ENCODE data around the gene ARRB1. TPM values are rescaled to one million over a fixed set of nuclear protein-coding genes. Genes with fewer than 3 reads are reported as not detected.

The ARRB1 gene
- total RNA-seq, 1 donor from 2014 or later, result 32.8 TPM

DNA sequence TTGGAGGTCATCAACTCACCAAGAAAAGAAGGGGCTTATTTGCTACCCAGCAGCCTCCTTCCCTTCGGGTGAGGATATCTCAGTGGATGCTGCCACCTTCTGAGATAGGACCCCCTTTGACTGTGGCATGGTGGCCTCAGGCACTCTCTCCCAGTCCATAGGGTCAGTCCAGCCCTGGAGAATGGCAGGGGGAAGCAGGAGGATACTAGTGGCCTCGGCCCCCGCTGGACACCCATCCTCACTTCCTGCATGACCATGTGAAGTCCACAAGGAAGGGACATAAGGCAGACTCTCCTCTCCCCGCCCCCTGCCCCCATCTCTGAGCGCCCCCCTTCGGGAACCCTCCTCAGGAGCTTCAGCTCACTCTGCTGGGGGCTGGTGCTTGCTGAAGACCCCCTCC, 86.5 kb downstream of the ARRB1 start:
- Mint-ChIP-seq H3K36me3 (no peaks in the 10 kb centered on the region), H3K4me1 (ENCODE audit: unreplicated experiment) (no peaks in the 10 kb centered on the region), H3K9me3 (no peaks in the 10 kb centered on the region), H3K27ac (no peak overlapping the region), H3K4me3 (no peak overlapping the region), H3K27me3 (no peaks in the 10 kb centered on the region)
- TF ChIP-seq, protein P1, sequence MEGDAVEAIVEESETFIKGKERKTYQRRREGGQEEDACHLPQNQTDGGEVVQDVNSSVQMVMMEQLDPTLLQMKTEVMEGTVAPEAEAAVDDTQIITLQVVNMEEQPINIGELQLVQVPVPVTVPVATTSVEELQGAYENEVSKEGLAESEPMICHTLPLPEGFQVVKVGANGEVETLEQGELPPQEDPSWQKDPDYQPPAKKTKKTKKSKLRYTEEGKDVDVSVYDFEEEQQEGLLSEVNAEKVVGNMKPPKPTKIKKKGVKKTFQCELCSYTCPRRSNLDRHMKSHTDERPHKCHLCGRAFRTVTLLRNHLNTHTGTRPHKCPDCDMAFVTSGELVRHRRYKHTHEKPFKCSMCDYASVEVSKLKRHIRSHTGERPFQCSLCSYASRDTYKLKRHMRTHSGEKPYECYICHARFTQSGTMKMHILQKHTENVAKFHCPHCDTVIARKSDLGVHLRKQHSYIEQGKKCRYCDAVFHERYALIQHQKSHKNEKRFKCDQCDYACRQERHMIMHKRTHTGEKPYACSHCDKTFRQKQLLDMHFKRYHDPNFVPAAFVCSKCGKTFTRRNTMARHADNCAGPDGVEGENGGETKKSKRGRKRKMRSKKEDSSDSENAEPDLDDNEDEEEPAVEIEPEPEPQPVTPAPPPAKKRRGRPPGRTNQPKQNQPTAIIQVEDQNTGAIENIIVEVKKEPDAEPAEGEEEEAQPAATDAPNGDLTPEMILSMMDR (conservative IDR thresholded peaks at IDR 0.05), result no peak
- no peak for DNase-seq (ENCODE audit: extremely low spot score, unreplicated experiment)

DNA sequence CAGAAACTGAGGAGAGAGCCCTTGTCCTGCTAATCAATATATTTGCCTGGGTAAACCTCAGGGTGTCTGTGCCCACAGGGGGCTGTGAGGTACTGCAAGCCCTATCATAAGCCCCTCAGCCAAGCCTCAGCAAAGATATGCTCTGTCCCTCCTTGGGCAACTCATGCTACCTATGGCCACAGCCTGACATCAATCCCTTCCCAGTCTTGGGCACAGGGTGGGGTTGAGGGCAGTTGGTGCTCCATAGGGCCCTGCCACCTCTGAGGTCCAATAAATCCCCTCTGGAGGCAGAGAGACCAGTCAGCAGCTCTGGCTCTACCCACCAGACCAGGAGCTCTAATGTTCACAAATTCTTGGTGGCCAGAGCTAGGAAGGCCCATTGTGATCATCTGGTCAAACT, 87.1 kb downstream of the ARRB1 start:
- Mint-ChIP-seq H3K27me3 (peaks cover 3% of the 10 kb centered on the region), H3K9me3 (no peaks in the 10 kb centered on the region), H3K4me3 (no peak overlapping the region), H3K4me1 (ENCODE audit: unreplicated experiment) (no peaks in the 10 kb centered on the region), H3K36me3 (no peaks in the 10 kb centered on the region), H3K27ac (no peak overlapping the region)
- DNase-seq (ENCODE audit: extremely low spot score, unreplicated experiment), result no peak
- TF ChIP-seq, protein P1 (conservative IDR thresholded peaks at IDR 0.05), result no peak

GRCh38 chr11:75263944-75264349, 87.5 kb downstream of the ARRB1 start:
- no peak for DNase-seq (ENCODE audit: extremely low spot score, unreplicated experiment)
- H3K9me3 Mint-ChIP-seq, result no peaks in the 10 kb centered on the region
- H3K4me1 Mint-ChIP-seq (ENCODE audit: unreplicated experiment), result no peaks in the 10 kb centered on the region
- H3K36me3 Mint-ChIP-seq, result no peaks in the 10 kb centered on the region
- TF ChIP-seq, protein P1 (conservative IDR thresholded peaks at IDR 0.05), result no peak
- no peak overlapping the region for H3K4me3 Mint-ChIP-seq
- H3K27me3 Mint-ChIP-seq, result peaks cover 3% of the 10 kb centered on the region
- H3K27ac Mint-ChIP-seq, result no peak overlapping the region

DNA sequence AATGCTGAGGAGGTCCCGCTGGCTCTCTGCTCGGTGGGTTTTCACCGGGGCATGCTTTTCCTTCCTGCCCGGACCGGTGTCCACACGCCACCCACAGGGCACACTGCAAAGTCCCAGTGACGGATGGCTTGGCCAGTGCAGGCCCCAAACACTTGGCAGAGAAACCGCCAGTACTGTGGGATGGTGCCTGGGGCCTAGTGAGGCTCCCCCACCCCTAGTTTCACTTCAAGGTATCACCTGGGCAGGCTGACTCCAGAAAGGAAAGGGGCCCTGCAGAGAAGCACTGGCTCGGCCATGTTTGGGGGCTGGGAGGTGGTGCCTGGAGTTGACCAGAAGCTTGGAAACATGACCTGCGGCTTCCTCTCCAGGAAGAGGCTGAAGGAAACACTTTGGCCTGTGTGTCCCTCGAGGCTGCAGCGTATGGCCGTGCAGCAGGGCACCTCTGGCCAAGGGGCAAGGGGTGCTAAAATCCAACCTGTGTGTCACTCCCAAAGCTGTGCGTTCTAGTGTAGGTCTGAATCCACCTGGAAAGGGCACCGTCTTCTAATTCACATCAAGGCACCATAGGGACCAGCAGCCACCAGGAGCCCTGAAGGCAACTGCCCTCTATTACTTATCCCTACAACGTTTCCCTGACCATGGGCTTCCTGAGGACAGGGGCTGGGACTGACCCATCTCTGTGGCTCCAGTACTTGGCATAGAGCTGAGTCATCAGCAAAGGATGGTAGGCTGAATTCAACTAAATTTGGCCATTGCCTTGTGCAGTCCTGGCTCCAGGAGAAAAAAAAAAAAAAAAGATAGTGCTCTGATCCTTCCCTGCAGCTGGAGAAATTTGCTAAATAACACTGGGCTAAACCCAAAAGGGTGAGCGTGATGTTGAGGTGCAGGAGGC, 88.3 kb downstream of the ARRB1 start:
- Mint-ChIP-seq H3K27ac (no peak overlapping the region), H3K27me3 (peaks cover 3% of the 10 kb centered on the region), H3K36me3 (no peaks in the 10 kb centered on the region), H3K4me1 (ENCODE audit: unreplicated experiment) (no peaks in the 10 kb centered on the region), H3K9me3 (no peaks in the 10 kb centered on the region), H3K4me3 (no peak overlapping the region)
- DNase-seq (ENCODE audit: extremely low spot score, unreplicated experiment), result no peak
- TF ChIP-seq, protein P1 (conservative IDR thresholded peaks at IDR 0.05), result no peak

- Mint-ChIP-seq H3K9me3 (no peaks in the 10 kb centered on the region), H3K27me3 (peaks cover 6% of the 10 kb centered on the region), H3K27ac (no peak overlapping the region), H3K4me1 (ENCODE audit: unreplicated experiment) (no peaks in the 10 kb centered on the region), H3K4me3 (no peak overlapping the region), H3K36me3 (no peaks in the 10 kb centered on the region)
- TF ChIP-seq, protein P1 (conservative IDR thresholded peaks at IDR 0.05), result no peak
- DNase-seq (ENCODE audit: extremely low spot score, unreplicated experiment), result no peak
Observed at GRCh38 chr11:75262436-75262835, 89.0 kb downstream of the ARRB1 start.
